ENCODE measurements around the gene RARS2.

Gene RARS2

DNA sequence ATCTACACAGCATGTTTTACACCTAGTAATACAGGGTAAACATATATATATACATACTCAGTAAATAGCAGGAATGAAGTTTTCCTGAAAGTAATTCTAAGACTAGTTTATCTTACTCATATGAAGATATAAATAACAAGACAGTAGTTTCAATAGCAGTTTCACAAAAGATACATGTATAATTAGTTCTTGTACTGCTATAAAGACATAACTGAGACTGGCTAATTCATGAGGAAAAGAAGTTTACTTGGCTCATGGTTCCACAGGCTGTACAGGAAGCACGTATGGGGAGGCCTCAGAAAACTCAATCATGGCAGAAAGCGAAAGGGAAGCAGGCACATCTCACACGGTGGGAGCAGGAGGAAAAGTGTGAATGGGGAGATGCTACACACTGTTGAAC, 16.9 kb downstream of the RARS2 start:
- no peak for DNase-seq

DNA sequence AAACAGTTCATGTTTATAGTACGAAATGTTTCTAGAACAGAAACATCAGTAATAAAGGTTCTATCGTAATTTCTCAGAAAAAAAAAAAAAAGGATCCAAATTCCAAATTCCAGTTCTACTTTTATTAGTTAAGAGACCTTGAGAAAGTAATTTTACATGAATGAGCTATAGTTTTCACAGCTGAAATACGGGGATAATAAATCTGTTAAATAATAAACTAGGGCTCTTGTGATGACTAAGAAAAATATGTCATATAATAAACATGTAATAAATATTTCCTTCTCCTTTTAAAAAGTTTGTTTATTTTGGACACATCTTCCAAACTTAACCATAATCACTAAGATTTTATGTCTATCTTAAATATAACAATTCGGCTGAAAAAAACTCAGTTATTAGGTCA, 17.8 kb downstream of the RARS2 start:
- no peak for DNase-seq

DNA sequence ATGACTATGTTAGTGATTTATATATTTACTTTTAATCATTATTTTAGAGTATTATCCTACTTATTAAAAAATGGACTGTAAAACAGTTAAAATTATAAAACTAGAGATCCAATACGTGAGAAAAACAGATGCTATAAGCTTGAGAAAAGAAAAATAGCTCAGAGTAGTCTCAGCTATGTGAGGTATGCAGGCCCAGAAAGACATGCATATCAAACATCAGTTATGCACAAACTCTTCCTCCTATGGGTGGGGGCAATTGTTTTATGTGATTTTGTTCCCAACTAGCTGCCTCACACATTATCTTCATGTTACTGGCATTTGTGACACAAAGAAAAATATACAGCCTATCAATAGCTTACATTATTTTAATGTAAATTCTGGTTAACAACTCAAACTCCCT, 28.8 kb downstream of the RARS2 start:
- DNase-seq: no peak

DNA sequence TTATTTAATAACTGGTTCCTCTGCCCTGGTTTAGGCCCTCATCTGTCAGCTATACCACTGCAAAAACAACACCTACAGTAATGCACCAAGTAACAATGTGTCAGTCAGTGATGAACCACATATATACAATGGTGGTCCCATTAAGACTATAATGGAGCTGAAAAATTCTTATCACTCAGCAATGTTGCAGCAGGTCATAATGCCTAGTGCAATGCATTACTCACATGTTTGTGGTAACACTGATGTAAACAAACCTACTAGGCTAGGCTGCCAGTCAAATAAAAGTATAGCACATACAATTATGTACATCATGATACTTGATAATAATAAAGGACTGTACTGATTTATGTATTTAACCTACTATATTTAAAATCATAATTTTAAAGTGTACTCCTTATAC, 31.3 kb downstream of the RARS2 start:
- no peak for DNase-seq

DNA sequence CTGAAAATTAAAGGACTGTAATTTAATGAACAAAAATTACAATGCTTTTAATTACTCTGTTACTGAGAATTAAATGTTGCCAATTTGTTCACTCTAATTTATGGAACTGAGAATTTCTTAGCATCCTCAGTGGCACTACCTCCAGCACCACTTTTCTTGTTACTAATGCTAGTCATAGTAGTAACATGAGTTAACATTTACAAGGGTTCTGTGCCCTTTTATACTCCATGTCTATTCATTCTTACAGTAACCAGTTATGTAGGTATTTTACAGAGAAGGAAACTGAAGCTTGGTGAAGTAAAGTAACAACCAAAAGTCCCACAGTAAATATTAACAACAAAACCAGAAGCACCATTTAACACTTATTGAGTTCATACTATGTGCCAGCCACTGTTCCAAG, 34.3 kb downstream of the RARS2 start:
- no peak for DNase-seq

DNA sequence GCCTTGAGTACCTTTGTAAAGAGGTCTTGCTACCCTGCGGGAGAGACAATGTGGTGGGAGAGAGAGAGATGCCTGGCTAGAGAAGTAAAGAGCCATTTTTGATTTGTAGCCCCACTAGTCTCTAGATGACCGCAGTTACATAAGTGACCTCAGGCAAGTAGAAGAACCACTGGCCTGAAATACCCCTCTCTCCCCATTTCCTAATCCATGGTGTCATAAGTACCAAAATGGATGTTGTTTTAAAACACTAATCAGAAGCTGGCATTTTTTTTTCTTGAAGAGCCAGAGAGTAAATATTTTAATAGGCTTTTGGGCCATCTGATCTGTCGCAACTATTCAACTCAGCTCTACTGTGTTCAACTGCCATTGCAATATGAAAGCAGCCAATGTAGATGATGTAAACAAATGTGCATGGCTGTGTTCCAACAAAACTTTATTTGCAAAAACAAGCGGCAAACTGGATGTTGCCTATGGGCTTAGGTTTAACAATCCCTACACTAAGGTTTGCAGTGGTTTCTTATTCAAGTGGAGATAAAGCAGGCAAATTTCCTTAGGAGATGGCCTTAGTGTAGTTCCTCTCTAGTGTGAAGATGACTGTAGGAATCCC, 36.5 kb downstream of the RARS2 start:
- no peak for DNase-seq

DNA sequence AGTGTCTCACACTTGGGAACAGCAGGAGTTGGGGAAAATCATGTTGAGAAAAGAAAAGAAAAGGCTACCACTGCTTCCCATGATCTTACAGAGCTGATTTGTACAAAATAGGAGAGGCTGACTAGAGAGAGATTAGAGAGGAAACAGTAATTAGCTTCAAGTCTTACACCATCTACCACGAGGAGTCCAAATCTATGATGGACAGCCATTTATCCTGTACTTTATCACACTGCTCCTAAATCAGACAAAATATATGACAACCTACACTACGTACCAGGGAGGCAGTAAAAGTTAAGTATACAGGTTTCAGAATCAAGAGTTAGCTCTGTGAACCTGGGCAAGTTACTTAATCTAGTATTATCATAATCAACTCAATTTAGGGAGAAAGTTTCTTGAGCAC, 38.0 kb downstream of the RARS2 start:
- DNase-seq: no peak

DNA sequence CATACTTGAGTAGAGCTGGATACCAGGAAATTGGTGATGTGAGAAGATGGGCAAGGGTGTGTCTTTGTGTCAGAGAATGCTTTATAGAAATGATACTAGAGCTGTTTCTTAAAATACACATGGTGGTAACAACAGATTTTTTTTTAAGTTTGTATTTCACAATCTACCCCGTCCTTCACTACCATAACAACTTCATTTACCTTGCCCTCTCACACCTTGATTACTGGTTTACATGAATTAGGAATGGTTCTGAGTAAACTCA, 45.4 kb downstream of the RARS2 start:
- DNase-seq: no peak

DNA sequence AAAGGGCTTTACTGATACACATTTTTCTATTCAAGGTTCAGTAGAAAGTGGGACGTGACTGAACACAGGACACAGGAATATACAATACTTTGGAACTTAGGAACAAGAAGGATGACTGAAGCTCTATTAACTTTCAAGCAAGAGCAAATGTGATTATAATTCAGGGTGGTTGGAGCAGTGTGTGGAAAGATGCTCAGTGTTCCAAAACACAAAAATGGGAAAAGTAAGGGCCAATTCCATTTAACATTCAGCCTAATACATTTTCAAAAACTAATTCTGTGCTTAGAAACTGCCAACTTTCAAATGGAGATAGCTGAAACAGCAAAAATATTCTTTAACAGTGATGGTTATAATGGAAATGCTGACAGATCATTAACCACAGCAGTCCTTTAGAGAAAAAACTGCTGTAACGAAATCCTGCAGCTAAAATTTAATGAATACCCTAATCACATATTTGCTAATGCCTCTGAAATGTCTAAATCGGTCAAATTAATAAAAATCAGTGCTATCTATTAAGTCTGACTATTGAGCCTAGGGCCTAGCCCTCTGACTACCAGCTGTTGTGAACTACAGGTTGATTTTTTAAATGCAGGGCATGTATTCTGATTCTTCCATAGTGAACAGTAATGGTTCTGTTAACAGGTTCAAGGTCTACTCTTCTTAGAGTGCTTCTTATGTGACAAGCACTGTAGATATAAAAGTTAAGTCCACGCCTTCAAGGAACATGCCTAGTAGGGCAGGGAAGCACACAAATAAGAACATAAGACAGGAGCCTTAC, 45.9 kb downstream of the RARS2 start:
- DNase-seq: no peak

DNA sequence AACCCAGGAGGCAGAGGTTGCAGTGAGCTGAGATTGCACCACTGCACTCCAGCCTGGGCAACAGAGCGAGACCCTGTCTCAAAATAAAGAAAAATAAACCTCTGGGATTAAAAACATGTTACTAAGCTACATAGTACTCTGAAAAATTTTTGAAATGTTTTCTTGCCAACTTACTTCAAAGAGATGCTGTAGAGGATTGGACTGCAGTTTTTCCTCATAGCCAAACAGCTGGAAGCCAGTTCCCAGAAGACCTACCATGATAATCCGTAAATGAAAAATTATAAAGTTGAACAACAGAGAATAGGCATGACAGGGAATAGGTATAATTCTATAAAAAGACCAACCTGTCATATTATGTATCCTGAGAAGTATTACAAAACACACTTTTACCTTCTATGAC, 48.0 kb downstream of the RARS2 start:
- DNase-seq: no peak

DNA sequence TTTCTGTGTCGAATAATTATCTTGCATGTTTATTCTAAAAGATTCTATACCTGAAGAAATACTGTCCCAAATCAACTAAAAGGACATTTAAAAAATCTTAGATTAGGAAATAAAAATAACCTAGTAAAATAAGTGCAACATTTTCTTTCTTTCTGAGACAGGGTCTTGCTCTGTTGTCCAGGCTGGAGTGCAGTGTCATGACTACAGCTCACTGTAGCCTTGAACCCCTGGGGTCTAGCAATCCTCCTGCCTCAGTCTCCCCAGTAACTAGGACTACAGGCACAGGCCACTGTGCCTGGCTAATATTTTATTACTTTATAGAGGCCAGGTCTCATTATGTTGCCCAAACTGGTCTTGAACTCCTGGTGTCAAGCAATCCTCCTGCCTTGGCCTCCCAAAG, 48.7 kb downstream of the RARS2 start:
- no peak for DNase-seq

DNA sequence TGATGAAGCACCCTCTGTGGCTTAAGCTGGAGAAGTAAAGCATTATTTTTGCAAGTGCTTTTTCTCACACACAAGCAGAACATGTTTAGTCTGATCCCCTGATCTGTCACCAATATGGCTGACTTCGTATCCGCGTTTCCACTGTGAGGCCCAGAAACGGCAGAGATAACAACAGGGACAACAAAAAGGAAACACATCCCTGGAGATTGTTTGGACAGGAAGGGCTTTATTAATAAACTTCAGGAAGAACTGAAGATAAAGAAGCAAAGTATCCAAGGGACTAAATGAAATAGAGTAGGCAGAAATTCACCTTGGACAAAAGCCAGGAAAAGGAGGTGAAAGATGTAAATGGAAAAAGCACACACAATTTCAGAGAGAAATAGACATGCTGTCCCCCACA, 49.2 kb downstream of the RARS2 start:
- no peak for DNase-seq

DNA sequence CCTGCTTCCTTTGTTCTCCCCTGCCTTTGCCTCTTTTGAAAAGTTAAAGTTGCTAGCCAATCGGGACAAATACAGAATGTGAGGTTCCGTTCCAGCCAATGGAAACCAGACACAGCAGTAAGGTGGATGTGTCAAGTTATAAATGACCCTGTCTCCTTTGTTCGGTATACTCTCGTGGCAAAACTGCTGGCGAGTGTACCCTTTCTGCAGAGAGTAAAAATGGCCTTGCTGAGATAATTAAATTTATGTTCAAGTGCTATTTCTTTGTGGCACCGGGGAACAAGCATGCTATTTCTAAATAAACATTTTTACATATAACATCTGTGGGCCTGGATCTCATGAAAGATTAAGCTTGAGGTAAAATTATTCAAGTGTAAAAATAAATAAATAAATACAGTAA, 50.2 kb downstream of the RARS2 start:
- DNase-seq: no peak

DNA sequence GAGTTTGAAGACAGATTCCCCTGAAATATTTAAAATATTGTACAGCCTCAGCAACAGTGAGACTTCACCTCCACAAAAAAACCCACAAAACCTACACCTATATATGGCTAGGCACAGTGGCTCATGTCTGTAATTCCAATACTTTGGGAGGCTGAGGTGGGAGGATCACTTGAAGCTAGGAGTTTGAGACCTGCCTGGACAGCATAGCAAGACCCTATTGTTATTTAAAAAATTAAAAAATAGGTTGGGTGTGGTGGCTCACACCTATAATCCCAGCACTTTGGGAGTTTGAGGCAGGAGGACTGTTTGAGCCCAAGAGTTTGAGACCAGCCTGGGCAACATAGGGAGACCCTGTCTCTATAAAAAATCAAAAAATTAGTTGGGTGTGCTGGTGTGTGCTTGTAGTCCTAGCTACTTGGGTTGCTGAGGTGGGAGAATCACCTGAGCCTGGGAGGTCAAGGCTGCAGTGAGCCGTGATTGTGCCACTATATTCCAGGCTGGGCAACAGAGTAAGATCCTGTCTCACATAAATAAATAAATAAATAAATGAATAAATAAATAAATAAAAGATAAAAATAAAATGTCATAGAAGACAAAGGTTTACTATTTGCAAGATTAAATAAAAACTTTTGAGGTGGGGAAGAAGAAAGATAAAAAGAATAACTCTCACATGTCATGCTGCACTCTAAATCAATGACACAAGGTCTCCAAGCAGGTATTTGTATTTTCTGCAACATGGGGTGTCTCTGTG, 51.1 kb downstream of the RARS2 start:
- DNase-seq: no peak

DNA sequence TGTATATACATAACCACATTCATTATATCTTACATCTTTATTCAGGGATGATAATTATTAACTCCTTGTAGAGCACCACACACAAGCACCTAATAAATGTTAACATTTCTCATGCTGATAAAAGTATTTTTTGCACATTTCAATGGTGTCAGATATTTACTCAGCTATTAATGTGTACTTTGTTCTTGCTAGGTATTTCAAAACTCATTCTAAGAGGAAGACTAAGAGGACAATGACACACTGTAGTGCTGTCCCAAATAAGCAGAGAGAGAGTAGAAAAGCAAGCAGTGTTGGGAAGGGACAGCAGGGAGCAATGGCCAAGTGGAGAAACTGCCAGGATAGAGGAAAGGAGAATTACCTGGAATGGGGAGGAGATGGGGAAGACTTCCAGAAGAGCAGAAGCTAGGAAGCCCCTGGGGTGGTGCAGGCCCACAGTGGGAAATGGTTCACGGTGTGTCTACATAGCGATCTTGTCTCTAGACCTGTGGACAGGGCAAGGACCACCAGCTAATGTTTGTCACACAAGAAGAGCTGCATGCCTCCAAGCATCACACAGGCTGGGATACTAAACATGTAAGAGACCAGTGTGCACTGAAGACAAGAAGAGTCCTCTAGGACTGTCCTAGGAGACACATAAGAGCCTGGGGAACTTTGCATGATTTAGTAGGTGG, 55.3 kb downstream of the RARS2 start:
- DNase-seq: no peak

DNA sequence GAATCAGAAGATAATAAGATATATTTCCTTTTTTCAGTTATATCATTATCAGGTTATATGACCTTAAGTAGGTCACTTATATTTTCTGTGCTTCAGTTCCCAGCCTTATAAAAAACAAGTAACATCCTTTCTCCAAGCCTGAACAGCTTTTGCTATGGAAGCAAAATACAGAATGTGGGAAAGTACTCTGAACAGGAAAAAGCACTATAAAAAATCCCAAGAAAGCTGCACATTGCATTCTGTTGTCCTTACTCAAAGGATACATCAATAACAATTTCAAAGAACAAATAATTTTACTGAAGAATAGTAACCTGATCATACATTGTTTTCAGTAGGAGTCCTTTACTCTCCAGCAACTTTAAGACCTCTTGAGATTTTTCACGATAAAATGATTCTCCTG, 60.6 kb downstream of the RARS2 start:
- no peak for DNase-seq

DNA sequence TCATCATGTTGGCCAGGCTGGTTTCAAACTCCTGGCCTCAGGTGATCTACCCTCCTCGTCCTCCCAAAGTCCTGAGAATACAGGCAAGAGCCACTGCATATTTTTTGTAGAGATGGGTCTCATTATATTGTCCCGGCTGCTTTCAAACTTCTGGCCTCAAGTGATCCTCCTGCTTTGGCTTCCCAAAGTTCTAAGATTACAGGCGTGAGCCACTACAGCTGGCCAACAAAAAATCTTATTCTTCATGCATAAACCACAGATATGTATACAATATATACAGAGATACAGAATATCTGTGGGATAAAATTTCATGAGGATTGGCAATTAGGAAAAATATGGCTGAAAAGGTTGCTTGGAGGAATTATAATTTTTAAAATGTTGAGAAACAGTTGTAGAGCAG, 67.1 kb downstream of the RARS2 start:
- DNase-seq: no peak

DNA sequence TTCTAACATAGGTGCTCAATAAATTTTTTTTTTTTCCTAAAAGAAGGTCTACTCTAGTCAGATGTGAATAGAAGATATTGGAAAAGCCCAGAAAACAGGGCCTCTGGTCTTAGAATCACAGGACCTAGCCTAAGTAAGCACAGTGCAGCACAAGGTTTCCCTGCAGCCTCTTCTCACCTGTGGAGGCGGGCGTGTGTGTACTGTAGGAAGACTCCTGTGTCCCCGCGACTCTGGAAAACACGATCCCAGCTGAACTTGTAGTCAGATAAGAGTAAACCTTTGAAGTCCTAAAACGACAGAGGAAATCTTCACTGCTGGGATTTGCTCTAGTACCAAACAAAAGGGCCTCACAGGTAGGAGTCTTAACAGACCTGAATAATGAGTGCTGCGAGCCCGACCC, 71.3 kb downstream of the RARS2 start:
- DNase-seq: no peak

DNA sequence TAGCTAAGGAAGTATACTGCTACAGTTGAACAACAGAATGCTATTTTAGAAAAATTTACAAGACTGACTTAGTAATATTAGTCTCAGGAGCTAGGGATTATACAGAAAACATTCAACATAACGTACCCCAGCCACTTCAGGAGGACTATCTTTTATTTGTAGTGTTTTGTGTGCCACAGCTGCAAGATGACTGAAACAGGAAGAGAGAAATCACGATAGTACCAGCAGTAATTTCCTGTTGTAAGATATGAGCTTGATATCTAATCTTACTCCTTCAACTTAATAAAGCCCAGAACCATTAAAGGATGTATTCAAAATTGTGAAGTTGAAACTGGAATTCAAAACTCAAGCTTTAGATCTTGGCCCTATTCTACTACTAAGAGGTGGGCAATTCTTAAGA, 75.0 kb downstream of the RARS2 start:
- DNase-seq: no peak

DNA sequence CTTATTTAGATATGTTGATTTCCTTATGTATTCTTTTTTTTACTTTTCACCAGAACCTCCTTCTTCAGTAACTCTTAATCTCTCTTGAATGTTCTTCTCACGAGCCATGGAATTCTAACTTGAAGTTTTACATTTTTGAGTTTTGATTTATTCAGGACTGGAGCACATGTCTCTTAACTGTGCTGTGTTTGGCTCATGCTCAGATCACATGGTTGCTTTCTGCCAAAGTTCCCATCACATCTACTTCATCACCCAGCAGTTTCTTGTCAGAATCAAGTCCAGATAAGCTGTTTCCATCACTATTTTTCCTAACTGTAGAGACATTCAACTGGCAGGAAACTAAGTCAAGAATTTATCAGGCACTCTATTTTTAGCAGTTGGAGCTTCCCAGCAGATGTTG, 85.3 kb downstream of the RARS2 start:
- DNase-seq: no peak

DNA sequence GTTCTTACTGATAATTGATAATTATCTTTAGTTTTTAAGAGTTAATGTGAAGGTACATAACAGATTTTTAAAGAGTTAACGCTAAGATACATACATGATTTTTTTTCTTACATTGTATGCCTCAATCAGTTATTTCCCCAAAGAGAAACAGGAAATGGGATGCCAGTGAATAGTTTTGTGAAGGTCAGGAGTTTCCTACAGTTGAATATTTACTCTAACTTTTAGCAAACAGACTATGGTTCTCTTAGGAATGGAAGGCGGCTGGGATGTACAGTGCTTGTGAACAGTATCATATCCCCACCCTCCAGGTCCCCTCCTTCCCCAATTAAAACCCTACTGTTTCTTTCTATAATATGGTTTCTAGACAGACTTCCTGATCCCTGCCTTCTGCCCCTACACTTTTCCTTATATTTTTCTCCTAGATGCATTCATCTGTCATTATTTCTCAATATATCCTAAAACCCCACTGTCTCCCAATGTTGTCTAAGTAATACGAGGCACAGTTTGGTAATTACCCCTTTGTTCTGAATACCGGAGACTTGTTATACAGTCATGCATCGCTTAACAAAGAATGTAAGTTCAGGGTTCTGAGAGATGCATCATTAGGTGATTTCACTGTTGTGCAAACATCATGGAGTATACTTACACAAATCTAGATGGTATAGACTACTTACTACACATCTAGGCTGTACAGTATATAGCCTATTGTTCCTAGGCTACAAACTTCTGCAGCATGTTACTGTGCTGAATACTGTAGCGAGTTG, 87.8 kb downstream of the RARS2 start:
- no peak for DNase-seq

DNA sequence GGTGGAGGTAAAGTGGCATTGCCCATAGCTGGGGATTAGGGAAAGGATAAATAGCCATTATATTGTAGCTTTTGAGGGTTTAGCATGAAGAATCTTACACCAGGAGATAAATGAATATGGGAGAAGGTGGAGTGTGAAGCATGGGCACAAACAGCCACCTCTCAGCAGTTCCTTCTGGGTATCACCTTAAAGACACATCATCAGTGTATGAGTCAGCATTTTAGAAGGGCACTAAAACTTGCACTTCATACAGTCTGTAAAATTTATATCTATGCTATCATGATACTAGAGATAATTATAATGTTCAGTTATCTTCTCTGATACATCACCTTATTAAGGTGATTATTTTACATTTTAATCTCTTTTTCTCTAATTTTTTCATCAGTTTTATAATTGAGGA, 91.7 kb downstream of the RARS2 start:
- DNase-seq: no peak

DNA sequence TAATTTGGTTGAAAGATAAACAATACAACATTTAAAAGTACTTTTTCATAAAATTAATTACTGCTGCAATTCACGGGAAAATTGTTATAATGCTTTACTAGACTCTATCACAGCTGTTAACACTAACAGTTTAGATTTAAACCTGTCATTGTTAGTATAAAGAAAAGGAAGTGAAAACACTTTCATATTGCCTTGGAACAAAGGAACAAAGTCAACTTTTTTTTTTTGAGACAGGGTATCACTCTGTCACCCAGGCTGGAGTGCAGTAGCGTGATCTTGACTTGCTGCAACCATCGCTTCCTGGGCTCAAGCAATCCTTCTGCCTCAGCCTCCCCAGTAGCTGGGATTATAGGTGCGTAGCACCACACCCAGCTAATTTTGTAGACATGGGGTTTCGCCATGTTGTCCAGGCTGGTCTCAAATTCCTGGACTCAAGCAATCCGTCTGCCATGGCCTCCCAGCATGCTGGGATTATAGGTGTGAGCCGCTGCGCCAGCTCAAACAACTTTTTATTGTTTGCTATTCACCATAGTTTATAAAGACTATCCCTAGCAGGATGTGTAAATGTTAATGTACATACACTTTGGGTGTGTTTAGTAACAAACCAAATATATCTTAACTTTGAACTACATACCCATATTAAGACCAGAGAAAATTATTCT, 94.9 kb downstream of the RARS2 start:
- DNase-seq: no peak

Measured in NCI-H2227 treated with DMSO at 0.1 percent for 48 hours (cell line).